Measurements from ENCODE around the gene TFPI. TPM values are rescaled to one million over a fixed set of nuclear protein-coding genes. Genes with fewer than 3 reads are reported as not detected.

The TFPI gene
- total RNA-seq, 1 donor from 2014 or later, result 17.5 TPM

DNA sequence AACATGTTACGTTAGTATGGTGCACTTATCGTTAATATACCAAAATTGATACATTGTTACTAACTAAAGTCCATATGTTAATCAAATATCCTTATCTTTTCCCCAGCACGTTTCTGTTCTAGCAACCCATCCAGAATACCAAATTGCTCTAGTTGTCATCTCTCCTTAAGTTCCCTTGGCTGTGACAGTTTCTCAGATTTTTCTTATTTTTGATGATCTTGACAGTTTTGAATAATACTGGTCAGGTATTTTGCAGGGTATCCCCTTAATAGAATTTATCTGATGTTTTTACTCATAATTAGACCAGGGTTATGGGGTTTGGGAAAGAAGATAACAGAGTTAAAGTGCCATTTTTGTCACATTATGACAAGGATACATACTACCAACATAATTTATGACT lies 47.8 kb downstream of the TFPI start:
- H3K4me1 Mint-ChIP-seq (ENCODE audit: low read depth), result peaks cover 29% of the 10 kb centered on the region
- DNase-seq (ENCODE audit: low spot score, unreplicated experiment), result no peak
- H3K27ac Mint-ChIP-seq, result no peak overlapping the region
- no peak overlapping the region for H3K4me3 Mint-ChIP-seq (ENCODE audit: low read depth)
- TF ChIP-seq, protein P1, sequence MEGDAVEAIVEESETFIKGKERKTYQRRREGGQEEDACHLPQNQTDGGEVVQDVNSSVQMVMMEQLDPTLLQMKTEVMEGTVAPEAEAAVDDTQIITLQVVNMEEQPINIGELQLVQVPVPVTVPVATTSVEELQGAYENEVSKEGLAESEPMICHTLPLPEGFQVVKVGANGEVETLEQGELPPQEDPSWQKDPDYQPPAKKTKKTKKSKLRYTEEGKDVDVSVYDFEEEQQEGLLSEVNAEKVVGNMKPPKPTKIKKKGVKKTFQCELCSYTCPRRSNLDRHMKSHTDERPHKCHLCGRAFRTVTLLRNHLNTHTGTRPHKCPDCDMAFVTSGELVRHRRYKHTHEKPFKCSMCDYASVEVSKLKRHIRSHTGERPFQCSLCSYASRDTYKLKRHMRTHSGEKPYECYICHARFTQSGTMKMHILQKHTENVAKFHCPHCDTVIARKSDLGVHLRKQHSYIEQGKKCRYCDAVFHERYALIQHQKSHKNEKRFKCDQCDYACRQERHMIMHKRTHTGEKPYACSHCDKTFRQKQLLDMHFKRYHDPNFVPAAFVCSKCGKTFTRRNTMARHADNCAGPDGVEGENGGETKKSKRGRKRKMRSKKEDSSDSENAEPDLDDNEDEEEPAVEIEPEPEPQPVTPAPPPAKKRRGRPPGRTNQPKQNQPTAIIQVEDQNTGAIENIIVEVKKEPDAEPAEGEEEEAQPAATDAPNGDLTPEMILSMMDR (IDR thresholded peaks at IDR 0.05; ENCODE audit: unreplicated experiment), result no peak
- no peaks in the 10 kb centered on the region for H3K27me3 Mint-ChIP-seq
- H3K36me3 Mint-ChIP-seq (ENCODE audit: insufficient read depth), result peaks cover 10% of the 10 kb centered on the region
- H3K9me3 Mint-ChIP-seq (ENCODE audit: low read depth), result peaks cover 18% of the 10 kb centered on the region

DNA sequence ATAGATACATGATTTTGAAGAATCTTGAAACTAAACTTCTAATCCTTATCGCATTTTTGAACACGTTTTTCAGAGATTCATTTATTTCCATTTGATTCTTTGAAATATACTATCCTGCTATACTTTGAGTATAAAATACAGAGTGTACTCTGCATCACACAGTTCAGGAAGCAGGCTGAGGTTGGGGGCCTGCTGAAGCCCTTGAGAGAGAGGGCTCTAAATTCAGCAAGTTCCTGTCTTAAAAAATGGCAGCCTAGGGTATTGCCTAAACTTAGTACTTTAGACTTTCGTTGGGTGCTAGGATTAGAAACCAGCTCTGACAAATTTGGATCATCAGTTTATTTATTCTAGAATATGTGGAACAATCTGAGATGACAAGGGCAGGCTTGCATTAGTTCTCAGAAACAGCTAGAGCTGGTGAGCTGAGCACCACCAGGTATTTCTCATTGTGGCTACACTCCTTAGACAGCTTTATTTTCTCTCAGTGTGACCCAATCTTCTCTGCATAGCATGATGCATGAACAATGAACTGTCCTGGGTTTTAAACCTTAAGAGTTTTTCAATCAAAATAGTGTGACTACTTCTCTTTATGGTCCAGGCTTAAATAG lies 49.1 kb downstream of the TFPI start:
- H3K36me3 Mint-ChIP-seq (ENCODE audit: insufficient read depth), result peaks cover 7% of the 10 kb centered on the region

DNA sequence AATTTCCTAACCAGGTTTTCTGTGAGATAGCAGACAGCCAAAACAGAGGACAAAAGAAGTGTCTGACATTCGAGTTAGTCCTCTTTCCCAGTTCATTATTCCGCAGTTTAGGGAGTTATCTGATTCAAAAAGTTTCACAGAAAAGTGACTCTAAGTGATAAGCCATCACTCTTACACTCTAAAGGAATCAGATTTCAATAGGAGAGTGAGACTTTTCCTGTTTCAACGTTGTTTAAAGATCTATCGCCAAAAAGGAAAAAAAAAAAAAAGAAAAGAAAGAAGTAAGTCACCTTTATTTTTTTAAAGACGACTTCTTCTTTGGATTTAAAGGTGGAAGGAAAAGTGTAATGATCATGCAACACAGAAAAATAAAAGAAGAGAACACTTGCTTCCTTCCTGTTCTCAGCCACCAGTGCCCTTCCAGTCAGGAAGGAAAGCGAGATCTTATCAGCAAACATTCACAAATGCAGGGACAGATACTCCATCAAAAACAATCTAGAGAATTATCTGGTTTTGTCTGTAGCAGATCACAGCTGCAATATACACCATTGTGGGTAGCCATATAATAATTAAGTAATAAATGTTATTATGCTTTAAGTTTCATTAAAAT lies 49.8 kb downstream of the TFPI start:
- H3K9me3 Mint-ChIP-seq (ENCODE audit: low read depth), result peaks cover 8% of the 10 kb centered on the region
- no peak for DNase-seq (ENCODE audit: low spot score, unreplicated experiment)
- H3K27ac Mint-ChIP-seq, result peak overlapping the region; percentile 17
- H3K27me3 Mint-ChIP-seq, result no peaks in the 10 kb centered on the region
- TF ChIP-seq, protein P1 (IDR thresholded peaks at IDR 0.05; ENCODE audit: unreplicated experiment), result no peak
- peaks cover 20% of the 10 kb centered on the region for H3K4me1 Mint-ChIP-seq (ENCODE audit: low read depth)
- no peak overlapping the region for H3K4me3 Mint-ChIP-seq (ENCODE audit: low read depth)
- peaks cover 7% of the 10 kb centered on the region for H3K36me3 Mint-ChIP-seq (ENCODE audit: insufficient read depth)

More for the DNA sequence above, 49.1 kb downstream of the TFPI start:
- DNase-seq (ENCODE audit: low spot score, unreplicated experiment), result no peak
- TF ChIP-seq, protein P1 (IDR thresholded peaks at IDR 0.05; ENCODE audit: unreplicated experiment), result no peak
- Mint-ChIP-seq H3K4me3 (ENCODE audit: low read depth) (no peak overlapping the region), H3K27ac (no peak overlapping the region), H3K4me1 (ENCODE audit: low read depth) (peaks cover 27% of the 10 kb centered on the region), H3K9me3 (ENCODE audit: low read depth) (peaks cover 15% of the 10 kb centered on the region), H3K27me3 (no peaks in the 10 kb centered on the region)

DNA sequence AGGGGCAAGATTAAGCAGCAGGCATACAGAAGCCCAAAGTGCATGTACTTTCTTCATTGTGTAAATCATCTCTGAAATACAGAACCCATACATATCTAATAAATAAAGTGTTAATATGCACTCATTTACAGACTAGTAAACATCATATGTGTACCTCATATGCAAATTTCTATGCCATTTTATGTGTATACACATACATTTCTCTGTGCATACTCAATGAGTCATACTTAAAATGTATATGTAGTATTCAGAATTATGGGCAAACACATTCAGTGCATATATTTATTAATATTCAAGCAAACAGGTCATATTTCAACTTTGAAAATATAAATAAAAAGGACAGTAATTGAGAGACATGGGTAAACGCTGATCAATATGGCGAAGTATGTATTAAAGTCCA lies 50.5 kb downstream of the TFPI start:
- Mint-ChIP-seq H3K4me1 (ENCODE audit: low read depth) (peaks cover 20% of the 10 kb centered on the region), H3K4me3 (ENCODE audit: low read depth) (no peak overlapping the region), H3K27ac (no peak overlapping the region), H3K36me3 (ENCODE audit: insufficient read depth) (peaks cover 5% of the 10 kb centered on the region), H3K27me3 (no peaks in the 10 kb centered on the region), H3K9me3 (ENCODE audit: low read depth) (peaks cover 6% of the 10 kb centered on the region)
- DNase-seq (ENCODE audit: low spot score, unreplicated experiment), result no peak
- TF ChIP-seq, protein P1 (IDR thresholded peaks at IDR 0.05; ENCODE audit: unreplicated experiment), result no peak

DNA sequence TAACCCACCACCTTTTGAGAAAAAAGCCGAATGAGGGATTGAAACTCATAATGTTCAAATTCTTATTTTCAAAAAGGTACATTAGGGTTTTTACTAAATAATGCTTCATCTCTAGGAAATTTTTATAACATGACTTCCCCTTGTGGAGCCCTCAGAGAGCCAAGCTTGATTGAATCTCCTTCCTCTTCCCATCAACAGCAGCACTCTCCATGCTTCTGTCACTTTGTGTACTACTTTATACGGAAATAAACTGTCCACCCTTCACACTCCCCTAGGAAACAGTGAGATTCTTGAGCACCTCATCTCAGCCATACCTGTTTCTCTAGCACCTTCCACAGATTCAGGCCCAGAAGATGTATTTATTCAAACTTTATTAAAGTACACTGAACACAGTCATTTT lies 51.8 kb downstream of the TFPI start:
- Mint-ChIP-seq H3K4me1 (ENCODE audit: low read depth) (peaks cover 20% of the 10 kb centered on the region), H3K27me3 (no peaks in the 10 kb centered on the region), H3K36me3 (ENCODE audit: insufficient read depth) (no peaks in the 10 kb centered on the region), H3K9me3 (ENCODE audit: low read depth) (no peaks in the 10 kb centered on the region), H3K27ac (peak overlapping the region; percentile 18), H3K4me3 (ENCODE audit: low read depth) (no peak overlapping the region)
- no peak for DNase-seq (ENCODE audit: low spot score, unreplicated experiment)
- TF ChIP-seq, protein P1 (IDR thresholded peaks at IDR 0.05; ENCODE audit: unreplicated experiment), result no peak

Data from progenitor cell of endocrine pancreas (in vitro differentiated cells).